GM18519 (cell line): ENCODE data around the gene DYNC1H1.

Experiments used
- ATAC-seq: cut with Tn5 transposase; IDR thresholded peaks from one replicate; pipeline ENCODE4 v1.9.1; 2021; ENCODE audit warnings: mild to moderate bottlenecking, moderate library complexity; ENCODE audit not compliant: unreplicated experiment, low FRiP score

The DYNC1H1 gene

DNA sequence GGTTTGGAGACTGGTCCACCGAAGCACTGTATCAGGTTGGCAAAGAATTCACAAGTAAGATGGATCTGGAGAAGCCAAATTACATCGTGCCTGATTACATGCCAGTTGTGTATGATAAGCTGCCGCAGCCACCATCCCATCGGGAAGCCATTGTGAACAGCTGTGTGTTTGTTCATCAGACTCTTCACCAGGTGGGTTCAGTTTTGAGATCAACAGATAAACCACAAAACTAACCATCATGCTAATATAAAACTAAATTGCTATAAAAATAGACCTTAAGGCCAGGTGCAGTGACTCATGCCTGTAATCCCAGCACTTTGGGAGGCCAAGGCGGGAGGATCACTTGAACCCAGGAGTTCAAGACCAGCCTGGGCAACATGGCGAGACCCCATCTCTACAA is 63.6 kb downstream of the DYNC1H1 start:
- no peak for ATAC-seq

DNA sequence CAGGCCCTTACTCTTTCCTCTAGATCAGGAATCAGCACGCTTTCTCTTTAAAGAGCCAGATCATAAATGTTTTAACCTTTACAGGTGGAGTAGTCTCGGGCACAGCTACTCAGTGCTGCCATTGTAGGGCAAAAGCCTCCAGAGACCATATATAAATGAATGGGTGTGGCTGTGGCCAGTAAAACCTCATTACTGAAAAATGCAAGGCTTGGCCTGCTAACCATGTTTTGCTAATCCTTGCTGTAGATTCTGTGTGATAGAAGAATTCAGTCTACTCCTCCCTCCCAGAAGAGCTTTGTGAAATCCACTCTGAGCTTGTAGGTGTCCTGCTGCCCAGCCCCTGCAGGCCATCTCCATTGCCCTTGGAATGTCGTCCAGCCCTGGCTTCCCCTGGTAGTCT is 64.4 kb downstream of the DYNC1H1 start:
- ATAC-seq: no peak

DNA sequence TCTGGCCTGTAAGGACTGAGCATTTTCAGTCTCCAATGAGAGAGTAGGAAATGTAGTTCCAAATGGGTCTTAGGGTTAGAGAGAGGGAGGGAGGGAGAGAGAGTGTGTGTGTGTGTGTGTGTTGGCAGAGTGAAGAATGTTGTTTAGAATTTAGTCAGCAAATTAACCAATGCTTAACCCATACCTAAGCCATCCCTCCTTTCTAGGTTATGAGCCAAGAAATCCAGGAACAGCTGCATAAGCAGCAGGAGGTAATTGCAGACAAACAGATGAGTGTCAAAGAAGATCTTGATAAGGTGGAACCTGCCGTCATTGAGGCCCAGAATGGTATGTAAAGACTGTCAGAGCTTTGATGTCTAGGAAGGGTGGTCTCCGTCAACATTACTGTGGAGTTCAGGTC is 65.6 kb downstream of the DYNC1H1 start:
- no peak for ATAC-seq

DNA sequence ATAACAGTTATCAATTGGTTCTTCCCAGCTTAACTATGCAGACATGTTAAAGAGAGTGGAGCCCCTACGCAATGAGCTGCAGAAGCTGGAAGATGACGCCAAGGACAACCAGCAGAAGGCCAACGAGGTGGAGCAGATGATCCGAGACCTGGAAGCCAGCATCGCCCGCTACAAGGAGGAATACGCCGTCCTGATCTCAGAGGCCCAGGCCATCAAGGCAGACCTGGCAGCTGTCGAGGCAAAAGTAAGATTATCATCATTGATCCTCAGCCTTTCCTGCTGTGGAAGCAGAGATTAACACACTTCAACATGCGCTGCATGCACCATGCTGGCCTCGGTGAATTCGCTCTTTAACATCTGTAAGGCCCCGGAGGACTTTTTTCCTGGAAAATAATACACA is 68.9 kb downstream of the DYNC1H1 start:
- ATAC-seq: no peak

DNA sequence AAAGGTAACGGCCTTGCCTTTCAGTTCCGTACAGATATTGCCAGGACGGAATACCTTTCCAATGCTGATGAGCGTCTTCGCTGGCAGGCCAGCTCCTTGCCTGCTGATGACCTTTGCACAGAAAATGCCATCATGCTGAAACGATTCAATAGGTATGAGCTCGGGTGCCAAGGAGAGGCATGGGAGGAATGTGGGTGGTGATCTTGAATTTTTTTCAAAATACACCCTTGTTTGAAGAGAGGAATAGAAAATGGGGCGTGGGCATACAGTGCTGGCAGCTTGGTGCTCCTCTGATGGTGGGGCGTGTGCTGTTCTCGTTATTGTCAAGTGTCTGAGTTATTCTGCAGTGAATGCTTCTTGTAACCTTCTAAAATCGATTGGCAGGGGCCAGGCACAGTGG is 69.9 kb downstream of the DYNC1H1 start:
- no peak for ATAC-seq

DNA sequence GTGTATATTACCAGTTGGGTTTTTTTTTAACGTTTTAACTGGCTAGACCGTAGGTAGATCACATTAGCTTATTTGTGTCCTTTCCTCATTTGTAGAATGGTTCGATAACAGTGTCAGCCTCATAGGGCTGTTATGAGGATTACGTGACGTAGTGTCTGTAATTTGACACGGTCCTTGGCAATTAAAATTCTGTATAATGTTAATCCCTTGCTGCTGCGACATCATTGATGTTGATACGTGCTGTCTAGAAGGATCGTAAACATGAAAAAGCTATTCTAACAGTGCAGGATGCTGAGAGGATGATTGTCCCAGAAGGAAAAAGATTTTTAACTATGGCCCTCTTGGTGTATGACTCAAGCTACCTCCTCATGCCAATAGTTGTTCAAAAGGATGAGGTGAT is 71.5 kb downstream of the DYNC1H1 start:
- ATAC-seq: no peak

DNA sequence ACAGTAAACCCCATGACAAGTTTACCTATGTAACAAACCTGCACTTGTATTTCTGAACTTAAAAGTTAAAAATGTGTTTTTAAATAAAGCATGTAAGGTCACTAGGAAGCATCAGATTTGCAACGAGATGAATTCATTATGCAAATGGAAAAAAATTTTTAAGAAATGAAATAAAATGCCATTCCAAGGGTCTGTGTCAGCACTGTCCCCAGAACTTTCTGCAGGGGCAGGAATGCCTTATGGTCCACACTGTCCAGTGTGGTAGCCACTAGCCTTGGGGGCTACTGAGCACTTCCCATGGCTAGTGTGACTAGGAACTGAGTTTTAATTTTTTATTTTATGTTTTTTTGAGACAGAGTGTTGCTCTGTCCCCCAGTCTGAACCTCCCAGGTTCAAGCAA is 73.3 kb downstream of the DYNC1H1 start:
- ATAC-seq: no peak

DNA sequence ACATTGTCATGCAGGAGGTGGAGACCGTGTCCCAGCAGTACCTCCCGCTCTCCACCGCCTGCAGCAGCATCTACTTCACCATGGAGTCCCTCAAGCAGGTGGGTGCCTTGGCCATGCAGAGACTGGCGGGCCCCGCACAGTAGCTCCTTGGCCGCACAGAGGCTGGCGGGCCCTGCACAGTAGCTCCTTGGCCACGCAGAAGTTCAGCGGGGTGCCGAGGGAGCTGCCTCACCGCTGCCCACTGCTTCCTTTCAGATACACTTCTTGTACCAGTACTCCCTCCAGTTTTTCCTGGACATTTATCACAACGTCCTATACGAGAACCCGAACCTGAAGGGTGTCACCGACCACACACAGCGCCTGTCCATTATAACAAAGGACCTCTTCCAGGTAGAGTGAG is 74.8 kb downstream of the DYNC1H1 start:
- no peak for ATAC-seq

DNA sequence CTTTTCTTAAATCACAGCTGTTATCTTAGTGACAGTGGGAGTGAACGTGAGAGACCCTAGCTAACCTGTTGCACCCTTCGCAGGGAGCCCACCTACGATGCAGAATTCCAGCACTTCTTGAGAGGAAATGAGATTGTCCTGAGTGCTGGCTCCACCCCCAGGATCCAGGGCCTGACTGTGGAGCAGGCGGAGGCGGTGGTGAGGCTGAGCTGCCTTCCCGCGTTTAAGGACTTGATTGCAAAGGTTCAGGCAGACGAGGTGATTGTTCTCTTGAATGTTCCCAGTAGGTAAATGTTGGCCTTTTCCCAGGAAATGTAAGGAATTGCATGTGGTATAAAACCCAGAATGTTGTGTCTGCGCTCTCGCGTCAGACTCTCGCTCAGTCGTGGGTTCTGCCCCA is 75.8 kb downstream of the DYNC1H1 start:
- no peak for ATAC-seq

DNA sequence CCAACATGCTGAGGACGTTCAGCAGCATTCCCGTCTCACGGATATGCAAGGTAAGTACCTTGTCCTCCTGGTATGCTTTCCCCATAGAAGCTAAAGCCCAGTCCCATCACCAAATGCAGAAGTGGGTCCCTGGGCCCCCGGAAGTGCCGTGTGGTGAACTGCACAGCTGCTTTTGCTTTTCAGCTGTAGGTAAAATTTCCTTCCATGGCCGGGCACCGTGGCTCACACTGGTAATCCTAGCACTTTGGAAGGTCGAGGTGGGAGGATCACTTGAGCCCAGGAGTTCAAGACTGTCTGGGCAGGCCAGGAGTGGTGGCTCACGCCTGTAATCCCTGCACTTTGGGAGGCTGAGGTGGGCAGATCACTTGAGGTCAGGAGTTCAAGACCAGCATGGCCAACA is 78.3 kb downstream of the DYNC1H1 start:
- ATAC-seq: no peak

DNA sequence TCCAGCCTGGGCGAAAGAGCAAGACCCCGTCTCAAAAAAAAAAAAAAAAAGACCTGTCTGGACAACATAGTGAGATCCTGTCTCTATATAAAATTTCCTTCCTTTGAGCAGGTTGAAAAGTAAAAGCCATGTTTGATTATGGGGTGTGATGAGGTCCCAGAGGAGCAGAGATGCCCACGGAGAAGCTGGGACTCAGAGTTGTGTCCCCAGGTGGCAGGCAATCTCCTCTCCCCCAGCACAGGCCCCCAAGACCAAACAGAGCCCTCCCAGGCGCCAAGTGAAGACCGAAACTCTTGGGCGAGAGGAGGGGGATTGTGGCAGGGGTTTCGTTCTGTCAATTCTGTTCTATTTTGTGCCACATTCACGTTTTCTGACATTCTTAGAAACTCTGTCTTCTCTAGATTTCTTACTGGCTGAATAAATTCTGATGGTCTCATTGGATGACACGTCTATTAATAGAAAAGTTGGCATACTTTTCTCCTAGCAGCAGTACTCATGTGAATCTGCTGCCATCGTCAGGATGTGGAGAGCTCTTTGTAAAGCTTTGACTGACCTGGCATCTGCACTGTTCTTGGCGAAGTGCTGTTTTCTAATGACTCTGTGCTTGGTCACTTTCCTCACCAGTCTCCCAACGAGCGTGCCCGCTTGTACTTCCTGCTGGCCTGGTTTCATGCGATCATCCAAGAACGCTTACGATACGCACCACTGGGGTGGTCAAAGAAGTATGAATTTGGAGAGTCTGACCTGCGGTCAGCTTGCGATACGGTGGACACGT is 79.1 kb downstream of the DYNC1H1 start:
- ATAC-seq: no peak

DNA sequence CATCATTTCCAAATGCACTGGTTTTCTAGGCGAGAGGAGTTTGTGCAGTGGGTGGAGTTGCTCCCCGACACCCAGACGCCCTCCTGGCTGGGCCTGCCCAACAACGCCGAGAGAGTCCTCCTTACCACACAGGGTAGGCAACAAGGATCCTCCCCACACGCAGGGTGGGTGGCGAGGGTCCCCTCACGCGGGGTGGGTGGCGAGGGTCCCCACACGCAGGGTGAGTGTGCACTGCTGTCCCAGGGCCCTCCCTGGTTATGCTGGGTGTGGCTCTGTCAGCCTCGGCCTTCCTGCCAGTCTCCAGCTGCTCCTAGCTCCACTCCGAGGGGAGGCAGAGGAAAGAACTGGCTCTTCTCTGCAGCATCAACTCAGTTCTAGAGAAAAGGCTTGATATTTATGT is 80.2 kb downstream of the DYNC1H1 start:
- ATAC-seq: no peak

DNA sequence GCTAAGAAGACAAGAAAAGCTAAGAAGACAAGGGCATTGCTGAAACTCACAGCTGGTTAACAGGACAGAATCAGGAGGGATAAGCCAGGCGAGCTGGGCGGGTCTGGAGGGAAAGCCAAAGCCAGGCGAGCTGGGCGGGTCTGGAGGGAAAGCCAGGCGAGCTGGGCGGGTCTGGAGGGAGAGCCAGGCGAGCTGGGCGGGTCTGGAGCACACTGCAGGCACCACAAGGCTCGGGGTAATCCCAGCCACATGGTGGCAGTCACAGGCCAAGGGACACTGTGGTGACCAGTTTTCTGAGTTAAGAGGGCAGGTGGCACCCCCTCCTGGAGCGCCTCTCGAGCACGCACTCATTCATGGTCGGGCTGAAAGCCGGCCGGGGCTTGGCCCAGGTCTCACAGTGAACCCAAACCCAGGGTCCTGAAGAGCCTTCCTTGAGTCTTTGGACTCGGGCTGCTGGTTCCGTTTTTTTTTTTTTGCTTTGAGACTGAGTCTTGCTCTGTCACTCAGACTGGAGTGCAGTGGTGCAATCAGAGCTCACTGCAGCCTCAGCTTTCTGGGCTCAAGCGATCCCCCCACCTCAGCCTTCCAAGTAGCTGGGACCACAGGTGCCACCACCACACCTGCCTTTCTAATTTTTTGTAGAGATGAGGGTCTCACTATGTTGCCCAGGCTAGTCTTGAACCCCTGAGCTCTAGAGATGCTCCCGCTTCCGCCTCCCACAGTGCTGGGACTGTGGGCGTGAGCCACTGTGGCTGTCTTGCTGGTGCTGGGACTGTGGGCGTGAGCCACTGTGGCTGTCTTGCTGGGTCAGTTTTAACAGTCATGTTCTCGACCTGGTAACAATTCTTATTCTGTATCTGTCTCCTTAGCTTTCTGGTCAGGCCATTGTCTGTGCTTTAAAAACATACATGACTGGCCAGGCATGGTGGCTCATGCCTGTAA is 82.2 kb downstream of the DYNC1H1 start:
- no peak for ATAC-seq

DNA sequence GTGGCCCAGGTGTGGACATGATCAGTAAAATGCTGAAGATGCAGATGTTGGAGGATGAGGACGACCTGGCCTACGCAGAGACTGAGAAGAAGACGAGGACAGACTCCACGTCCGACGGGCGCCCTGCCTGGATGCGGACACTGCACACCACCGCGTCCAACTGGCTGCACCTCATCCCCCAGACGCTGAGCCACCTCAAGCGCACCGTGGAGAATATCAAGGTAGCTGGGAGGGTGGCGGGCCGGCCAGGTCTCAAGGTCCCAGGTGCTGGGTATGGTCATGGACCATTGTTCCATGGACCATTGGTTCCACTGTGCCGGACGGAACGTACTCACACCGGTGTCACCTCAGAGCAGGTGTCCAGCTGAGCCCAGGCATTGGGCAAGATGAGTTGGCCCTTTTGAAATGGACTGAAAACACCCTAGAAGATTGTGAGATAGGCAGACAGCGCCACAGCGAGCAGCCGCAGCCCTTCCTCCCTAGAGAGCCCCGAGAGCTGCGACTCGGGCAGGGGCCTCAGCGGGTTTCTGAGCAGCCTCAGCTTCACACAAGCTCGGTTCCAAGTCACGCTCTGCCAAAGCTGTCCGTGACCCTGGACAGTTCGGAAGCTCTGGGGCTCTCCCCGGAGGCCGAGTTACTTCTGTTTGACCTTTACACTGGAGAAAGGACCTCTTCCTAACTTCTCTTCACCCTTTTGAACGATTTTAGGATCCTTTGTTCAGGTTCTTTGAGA is 83.6 kb downstream of the DYNC1H1 start:
- no peak for ATAC-seq

DNA sequence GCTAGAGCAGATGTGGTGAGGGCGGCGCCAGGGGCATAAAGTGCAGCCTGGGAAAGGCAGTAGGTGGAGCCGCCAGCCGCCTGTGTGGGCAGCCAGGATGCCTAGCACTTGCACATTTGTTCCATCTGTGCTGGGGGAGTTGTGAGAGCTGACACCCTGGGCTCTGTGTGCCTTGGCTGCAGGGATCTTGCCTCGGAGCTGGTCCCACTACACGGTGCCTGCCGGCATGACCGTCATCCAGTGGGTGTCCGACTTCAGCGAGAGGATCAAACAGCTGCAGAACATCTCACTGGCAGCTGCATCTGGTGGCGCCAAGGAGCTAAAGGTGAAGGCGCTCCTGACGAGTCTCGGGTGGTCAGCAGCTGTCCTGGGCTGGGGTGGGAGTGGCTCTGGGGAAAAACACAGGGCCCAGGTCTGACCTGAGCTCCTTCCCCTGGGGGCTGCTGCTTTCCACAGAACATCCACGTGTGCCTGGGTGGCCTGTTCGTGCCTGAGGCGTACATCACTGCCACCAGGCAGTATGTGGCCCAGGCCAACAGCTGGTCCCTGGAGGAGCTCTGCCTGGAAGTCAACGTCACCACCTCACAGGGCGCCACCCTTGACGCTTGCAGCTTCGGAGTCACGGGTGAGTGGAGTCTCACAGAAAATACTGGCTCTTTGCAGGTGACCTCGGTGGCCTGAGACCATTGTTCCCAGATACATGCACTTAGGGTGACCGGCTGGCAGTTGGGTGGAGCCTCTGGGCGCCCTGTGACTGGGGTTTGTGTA is 85.1 kb downstream of the DYNC1H1 start:
- no peak for ATAC-seq

DNA sequence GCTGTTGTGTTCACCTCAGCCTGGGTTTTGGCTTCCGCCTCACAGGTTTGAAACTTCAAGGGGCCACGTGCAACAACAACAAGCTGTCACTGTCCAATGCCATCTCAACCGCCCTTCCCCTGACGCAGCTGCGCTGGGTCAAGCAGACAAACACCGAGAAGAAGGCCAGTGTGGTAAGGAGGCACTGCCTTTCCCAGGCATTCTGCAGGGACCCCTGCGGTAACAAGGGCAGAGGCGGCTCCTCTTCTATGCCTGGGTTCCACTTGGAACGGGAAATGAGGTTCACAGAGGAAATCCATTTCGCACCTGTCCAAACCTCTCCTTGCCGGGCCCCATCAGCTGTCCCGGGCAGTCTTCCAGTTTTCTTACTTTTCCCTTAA is 85.6 kb downstream of the DYNC1H1 start:
- ATAC-seq: no peak

DNA sequence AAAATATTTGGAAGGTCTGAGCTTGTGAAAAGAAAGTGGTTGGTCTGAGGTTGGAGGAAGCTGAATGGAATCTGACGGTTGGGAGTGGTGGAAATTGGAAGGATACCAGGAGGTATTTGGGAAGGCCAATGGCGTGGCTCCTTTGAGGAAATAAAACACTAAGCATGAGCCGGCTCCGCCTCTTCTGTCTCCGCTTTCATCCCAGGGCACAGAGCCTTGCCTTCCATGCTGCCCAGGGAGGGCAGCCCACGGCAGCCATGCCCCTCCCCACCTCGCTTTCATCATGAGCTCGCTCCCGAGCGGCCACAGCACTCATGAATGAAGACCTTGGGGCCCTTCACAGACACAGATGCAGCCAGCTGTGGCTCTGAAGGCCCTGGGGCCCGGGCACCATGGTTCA is 86.3 kb downstream of the DYNC1H1 start:
- ATAC-seq: no peak

DNA sequence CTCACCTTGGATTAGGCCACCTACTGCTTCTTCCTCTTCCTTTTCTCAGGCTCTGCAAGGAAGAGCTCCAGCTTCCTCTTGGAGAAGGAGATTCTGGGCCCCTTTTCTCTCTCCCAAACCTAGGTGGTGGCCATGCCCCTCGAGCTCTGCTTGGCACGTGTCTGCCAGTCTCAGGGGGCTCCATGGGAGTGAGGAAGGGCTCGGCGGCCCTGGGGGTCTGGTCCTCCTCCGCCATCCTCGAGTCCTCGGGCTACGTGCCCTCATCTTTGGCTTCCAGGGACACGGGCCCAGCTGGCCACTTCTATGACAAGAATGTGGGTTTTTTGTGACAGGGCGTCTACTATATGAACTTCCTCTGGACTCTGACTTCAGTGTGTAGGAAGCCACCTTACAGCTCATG is 88.1 kb downstream of the DYNC1H1 start:
- ATAC-seq: no peak

DNA sequence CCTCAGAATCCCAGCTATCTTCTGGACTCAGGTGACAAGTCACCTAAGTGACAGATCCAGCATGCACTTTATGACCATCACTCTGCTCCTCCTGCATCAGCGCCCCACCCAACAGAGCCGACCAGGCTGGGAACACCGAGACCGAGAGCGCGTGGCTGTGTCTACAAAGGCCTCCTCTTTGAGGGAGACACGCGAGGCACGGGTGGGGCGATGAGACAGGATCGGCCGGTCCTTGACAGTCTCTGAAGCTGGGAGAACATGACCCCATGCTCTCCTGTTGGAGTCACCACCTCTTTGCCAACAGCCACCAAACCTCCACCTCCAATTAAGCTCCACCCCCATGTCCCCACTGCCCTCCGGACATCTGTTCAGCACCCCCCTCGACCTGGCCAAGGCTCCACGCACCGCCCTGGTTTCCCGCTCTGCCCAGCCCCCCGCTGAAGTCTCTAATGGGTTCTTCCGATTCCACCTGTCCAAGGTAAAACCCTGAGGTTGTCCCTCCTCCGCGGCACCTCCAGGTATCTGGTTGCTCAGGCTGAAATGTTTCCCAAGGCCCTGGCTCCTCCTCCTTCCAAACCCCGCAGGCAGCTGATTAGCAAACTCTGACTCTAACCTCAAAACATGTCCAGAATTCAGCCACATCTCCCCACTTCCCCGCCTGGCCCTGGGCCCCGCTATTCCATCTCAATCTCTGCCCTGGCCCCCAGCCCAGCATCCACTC is 91.0 kb downstream of the DYNC1H1 start:
- no peak for ATAC-seq
